Panc1 (cell line): ENCODE results near the gene ZBTB46. TPM values are rescaled to one million over a fixed set of nuclear protein-coding genes. Genes with fewer than 3 reads are reported as not detected.

Source experiments
- ATAC-seq: fragments of 200-7000 bp; cut with Tn5 transposase; 2 replicates; pipeline ENCODE4 v1.9.1; 2020; ENCODE audit warnings: mild to moderate bottlenecking, moderate library complexity
- BruUV-seq: library from RNA; stranded (reverse); fragments of 400-500 nt; replicated peaks from 2 replicates; lab custom pipeline; 2021; lab: Mats Ljungman, UMichigan
- CTCF ChIA-PET: fragments of 300-600 bp; sonication (Branson Sonifier 250); formaldehyde crosslinking; loops from one replicate; lab custom pipeline; 2022; ENCODE audit warnings: antibody characterized with exemption; lab: Charles Lee
- POLR2A ChIA-PET: fragments of 300-600 bp; sonication (Branson Sonifier 250); formaldehyde crosslinking; loops from one replicate; lab custom pipeline; 2022; ENCODE audit warnings: antibody characterized with exemption; lab: Charles Lee
- DNase-seq: peaks from one replicate; pipeline ENCODE4 v3.0.0-alpha.2; 2010; ENCODE audit warnings: low read depth, low spot score
- H3K27ac ChIP-seq: 2 replicates; pipeline ENCODE4 v1.5.1; 2011; ENCODE audit warnings: mild to moderate bottlenecking, low read length, inconsistent platforms
- H3K27me3 ChIP-seq: fragments of 200-500 bp; sonication (Bioruptor generic); 2 replicates; pipeline ENCODE4 v1.6.0; 2014; ENCODE audit warnings: low read length, inconsistent platforms; ENCODE audit not compliant: control insufficient read depth, insufficient read depth
- H3K36me3 ChIP-seq: fragments of 200-500 bp; sonication (Bioruptor generic); 2 replicates; pipeline ENCODE4 v1.5.1; 2014; ENCODE audit warnings: inconsistent platforms, mild to moderate bottlenecking, low read length, moderate library complexity; ENCODE audit not compliant: control insufficient read depth, insufficient read depth
- H3K4me1 ChIP-seq: 2 replicates; pipeline ENCODE4 v1.5.1; 2011; ENCODE audit warnings: inconsistent platforms, mild to moderate bottlenecking, low read length, moderate library complexity; ENCODE audit not compliant: control insufficient read depth, insufficient read depth
- H3K4me3 ChIP-seq, 2 experiments: 2 replicates each; pipeline ENCODE4 v1.5.1; 2011 to 2012; ENCODE audit warnings: low read depth in 2 of 2, low read length in 2 of 2, mild to moderate bottlenecking in 2 of 2, inconsistent platforms in 1 of 2, moderate library complexity in 1 of 2
- H3K9me3 ChIP-seq: fragments of 200-500 bp; sonication (Bioruptor generic); 2 replicates; pipeline ENCODE4 v1.5.1; 2014; ENCODE audit warnings: low read depth, mild to moderate bottlenecking, inconsistent platforms, low read length, moderate library complexity; ENCODE audit not compliant: control insufficient read depth, insufficient read depth
- CTCF ChIP-seq: fragments of 450-650 bp; IDR thresholded peaks from 2 replicates; pipeline ENCODE4 v1.5.1; 2017; ENCODE audit warnings: mild to moderate bottlenecking
- POLR2AphosphoS5 ChIP-seq: IDR thresholded peaks from 2 replicates; pipeline ENCODE4 v1.6.1; 2012; ENCODE audit warnings: mild to moderate bottlenecking, low read depth, low read length, moderate library complexity
- REST ChIP-seq, 2 experiments: IDR thresholded peaks; 2 replicates each; pipeline ENCODE4 v1.6.1; 2011 to 2012; ENCODE audit warnings: low read depth in 2 of 2, control low read depth in 1 of 2, low read length in 1 of 2, mild to moderate bottlenecking in 1 of 2, moderate library complexity in 1 of 2; ENCODE audit not compliant: insufficient read depth in 1 of 2
- SIN3A ChIP-seq: IDR thresholded peaks from 2 replicates; pipeline ENCODE4 v1.6.1; 2012; ENCODE audit warnings: low read depth, mild to moderate bottlenecking, low read length, moderate library complexity, borderline replicate concordance; ENCODE audit not compliant: insufficient read depth
- TCF7L2 ChIP-seq: IDR thresholded peaks from 2 replicates; pipeline ENCODE4 v1.6.1; 2011; ENCODE audit warnings: mild to moderate bottlenecking, low read depth, low read length, inconsistent platforms
- in situ Hi-C: cut with HindIII; loops from 2 replicates; pipeline ENCODE4 v1.10.0; 2016; ENCODE audit warnings: low sequenced_read_pairs, low pct_unique_long_range_greater_than_20kb
- intact Hi-C: fragments of 100-400 bp; cut with micrococcal nuclease; formaldehyde crosslinking; loops from one replicate; pipeline ENCODE4 v1.10.0; 2022; ENCODE audit not compliant: unreplicated experiment
- total RNA-seq: library from RNA; stranded (reverse); gene quantifications from one replicate; pipeline ENCODE4 v1.2.1, GENCODE V29; 2021; ENCODE audit not compliant: unreplicated experiment

Gene ZBTB46
- total RNA-seq, 1 experiment from 2014 or later = 15.2 TPM

- no TSS peak for BruUV-seq
- no peak overlapping the region for H3K27ac ChIP-seq
- no peaks in the 10 kb centered on the region for H3K4me1 ChIP-seq
- TF ChIP-seq CTCF (no peak), REST (IDR thresholded peaks at IDR 0.05; ENCODE audit: insufficient read depth in 1 of 2, low read depth in 2 of 2, low read length in 1 of 2) (no peak), TCF7L2 (no peak), SIN3A (no peak), POLR2AphosphoS5 (no peak)
- H3K27me3 ChIP-seq = no peaks in the 10 kb centered on the region
- CTCF ChIA-PET = interaction anchor here (0.6 to 0.7 kb wide), 2 partner anchors 9 to 272 kb away, joined by 9 to 10 read pairs; no protein-coding TSS in a partner anchor
- DNase-seq (no peak), ATAC-seq (no peak)
- POLR2A ChIA-PET = no interaction called here
- intact Hi-C loops = no loop called here
- no peaks in the 10 kb centered on the region for H3K9me3 ChIP-seq
- in situ Hi-C loops = no loop called here
- H3K36me3 ChIP-seq = no peaks in the 10 kb centered on the region
- H3K4me3 ChIP-seq = no peak overlapping the region
These were observed 21.9 kb downstream of the ZBTB46 start for GRCh38 chr20:63808964-63809674.

- in situ Hi-C loops = no loop called here
- H3K4me3 ChIP-seq = no peak overlapping the region
- intact Hi-C loops = no loop called here
- no peak overlapping the region for H3K27ac ChIP-seq
- ChIA-PET POLR2A (no interaction called here), CTCF (no interaction called here)
- DNase-seq (no peak), ATAC-seq (no peak)
- H3K27me3 ChIP-seq = no peaks in the 10 kb centered on the region
- no TSS peak for BruUV-seq
- no peaks in the 10 kb centered on the region for H3K9me3 ChIP-seq
- TF ChIP-seq TCF7L2 (no peak), POLR2AphosphoS5 (no peak), CTCF (no peak), SIN3A (no peak), REST (IDR thresholded peaks at IDR 0.05; ENCODE audit: insufficient read depth in 1 of 2, low read depth in 2 of 2, low read length in 1 of 2) (no peak)
- H3K36me3 ChIP-seq = no peaks in the 10 kb centered on the region
- H3K4me1 ChIP-seq = no peaks in the 10 kb centered on the region
These were observed 22.8 kb downstream of the ZBTB46 start for GRCh38 chr20:63808145-63808724.
